ENCODE measurements around the gene MEIOSIN. TPM values are rescaled to one million over a fixed set of nuclear protein-coding genes. Genes with fewer than 3 reads are reported as not detected.
"Not testable (repeated sequence)": the region's sequence is repeated elsewhere in the genome, so short reads cannot be mapped to it uniquely, and the experiment has no call there.

The MEIOSIN gene, protein sequence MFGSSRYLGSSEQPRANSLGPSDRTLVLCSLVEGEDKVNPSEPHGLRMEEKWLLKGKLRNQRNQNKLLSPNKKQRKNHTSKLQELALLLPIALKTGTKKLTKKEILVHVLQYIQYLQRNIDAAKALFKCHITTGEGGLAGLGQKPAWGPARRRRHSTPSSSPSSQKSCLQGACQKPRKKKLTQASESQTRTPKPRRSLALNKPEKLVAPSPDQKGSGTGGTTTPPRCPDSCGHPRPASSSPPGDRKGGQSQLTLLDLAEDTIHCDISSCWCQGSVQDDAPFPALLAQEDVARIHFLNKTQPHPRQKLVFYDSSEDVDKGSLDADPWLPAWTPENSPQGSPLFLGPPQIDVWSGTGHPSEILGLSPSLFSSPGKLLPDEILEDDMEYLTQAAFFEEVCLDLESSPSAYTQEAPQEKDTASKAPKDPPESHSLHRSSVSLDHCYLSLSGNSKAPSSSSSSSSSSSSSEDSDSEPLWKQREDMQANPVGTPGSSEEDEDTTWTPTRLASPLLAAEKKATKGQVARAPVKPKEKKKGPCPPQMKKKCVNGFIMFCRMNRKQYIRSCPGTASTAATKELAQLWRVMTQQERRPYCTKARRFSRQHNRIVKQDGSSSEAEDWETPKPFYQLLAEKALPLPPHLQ
- total RNA-seq (not detected), polyA plus RNA-seq (not detected)

DNA sequence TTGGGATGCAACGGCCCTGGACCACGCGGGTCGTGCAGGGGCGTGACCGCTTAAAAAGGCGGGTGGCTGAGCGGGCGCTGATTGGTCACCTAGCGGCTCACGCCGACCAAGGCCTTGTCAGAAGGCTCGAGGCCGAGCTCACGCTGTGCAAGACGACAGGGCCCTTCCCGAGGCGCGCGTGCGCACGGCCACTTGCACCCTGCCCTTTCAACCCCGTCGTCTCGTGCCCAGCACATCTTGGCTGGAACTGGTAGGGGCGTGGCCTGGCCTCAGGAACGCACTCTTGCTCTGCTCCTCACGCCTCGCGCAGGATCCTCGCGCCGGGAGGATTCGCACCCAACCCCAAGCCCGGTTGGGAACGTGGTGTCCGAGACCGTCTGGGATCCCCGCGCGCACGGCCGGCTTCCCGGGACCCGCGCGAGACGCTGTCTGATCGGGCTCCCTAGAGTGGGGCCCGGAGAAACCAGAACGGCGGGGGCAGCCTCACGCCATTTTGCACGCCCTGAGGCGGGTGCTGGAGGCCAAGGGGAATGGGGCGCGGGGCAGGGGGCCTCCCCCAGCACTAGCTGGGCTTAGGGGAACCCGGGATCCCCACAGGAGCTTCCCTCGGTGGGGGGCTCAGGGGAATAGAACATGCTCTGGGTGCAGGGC lies at the start of gene MEIOSIN:
Gene MEIOSIN, plus strand, starts transcription at position 280 of the 651 bp plus-strand sequence. CDS start 1,938 bp downstream, outside the sequence.
- intact Hi-C loops (cut with micrococcal nuclease), result loop anchor here (5.0 kb wide), 1 partner anchor 641 kb away; the partner anchor contains the start of gene PPP1R37
- no peak within 1 kb of the TSS for H3K27ac Mint-ChIP-seq

DNA sequence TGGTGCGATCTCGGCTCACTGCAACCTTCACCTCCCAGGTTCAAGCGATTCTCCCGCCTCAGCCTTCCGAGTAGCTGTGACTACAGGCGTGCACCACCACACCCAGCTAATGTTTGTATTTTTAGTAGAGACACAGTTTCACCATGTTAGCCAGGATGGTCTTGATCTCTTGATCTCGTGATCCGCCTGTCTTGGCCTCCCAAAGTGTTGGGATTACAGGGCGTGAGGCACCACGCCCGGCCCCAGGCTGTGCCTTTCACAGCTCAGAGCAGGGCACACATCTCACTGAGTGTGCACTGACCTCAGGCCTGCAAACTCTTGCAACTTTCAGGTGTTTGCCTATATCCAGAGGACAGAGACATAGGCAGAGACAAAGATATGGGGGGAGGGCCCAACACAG lies 48.2 kb upstream of the MEIOSIN start:
- H3K36me3 ChIP-seq (ENCODE audit: insufficient read depth, low read length), result peaks cover 37% of the 10 kb centered on the region
- H3K27ac ChIP-seq (ENCODE audit: low read depth, low read length); intact Hi-C loops (cut with micrococcal nuclease); H3K27me3 Mint-ChIP-seq; H3K9me3 Mint-ChIP-seq; POLR2A ChIA-PET (ENCODE audit: partially characterized antibody); H3K4me1 ChIP-seq (ENCODE audit: insufficient read depth, low read length); H3K27me3 ChIP-seq (ENCODE audit: insufficient read depth, low read length); H3K4me3 ChIP-seq (ENCODE audit: low read length in 2 of 2); DNase-seq; H3K9me3 ChIP-seq (ENCODE audit: control insufficient read depth in 1 of 2, low read length in 2 of 2); H3K27ac Mint-ChIP-seq: not testable (repeated sequence)
- CTCF ChIA-PET (ENCODE audit: partially characterized antibody), result interaction anchor here (1.6 kb wide), 1 partner anchor 9 kb away, joined by 5 read pairs; no protein-coding TSS in a partner anchor
- peaks cover 19 to 43% of the 10 kb centered on the region in 2 donors for H3K36me3 Mint-ChIP-seq
- peak overlapping the region in 1 of 8 donors; percentile 17 for H3K4me3 Mint-ChIP-seq
- peaks cover 8 to 26% (median 9%) of the 10 kb centered on the region in 4 donors for H3K4me1 Mint-ChIP-seq

More for the DNA sequence above, at the start of gene MEIOSIN:
- H3K4me1 Mint-ChIP-seq, result peaks cover 12 to 28% (median 20%) of the 10 kb centered on the region in 4 donors
- no peaks in the 10 kb centered on the region for H3K36me3 ChIP-seq (ENCODE audit: insufficient read depth, low read length)
- CTCF ChIA-PET (ENCODE audit: partially characterized antibody), result no interaction called here
- H3K4me1 ChIP-seq (ENCODE audit: insufficient read depth, low read length), result peaks cover 25% of the 10 kb centered on the region
- no peaks in the 10 kb centered on the region for H3K9me3 Mint-ChIP-seq
- DNase-seq, result no peak
- peaks cover 3 to 4% of the 10 kb centered on the region in 2 donors for H3K27me3 Mint-ChIP-seq
- no peaks in the 10 kb centered on the region for H3K9me3 ChIP-seq (ENCODE audit: control insufficient read depth in 1 of 2, low read length in 2 of 2)
- no peaks in the 10 kb centered on the region for H3K27me3 ChIP-seq (ENCODE audit: insufficient read depth, low read length)
- POLR2A ChIA-PET (ENCODE audit: partially characterized antibody), result interaction anchor here (1.2 kb wide), 1 partner anchor 16 kb away, joined by 5 read pairs; no protein-coding TSS in a partner anchor
- peaks cover under 1 to 4% of the 10 kb centered on the region in 2 donors for H3K36me3 Mint-ChIP-seq
- H3K4me3 Mint-ChIP-seq, result peak within 1 kb of the TSS in 2 of 8 donors; percentile 16 to 34
- H3K27ac ChIP-seq (ENCODE audit: low read depth, low read length), result no peak within 1 kb of the TSS
- no peak within 1 kb of the TSS for H3K4me3 ChIP-seq (ENCODE audit: low read length in 2 of 2)

DNA sequence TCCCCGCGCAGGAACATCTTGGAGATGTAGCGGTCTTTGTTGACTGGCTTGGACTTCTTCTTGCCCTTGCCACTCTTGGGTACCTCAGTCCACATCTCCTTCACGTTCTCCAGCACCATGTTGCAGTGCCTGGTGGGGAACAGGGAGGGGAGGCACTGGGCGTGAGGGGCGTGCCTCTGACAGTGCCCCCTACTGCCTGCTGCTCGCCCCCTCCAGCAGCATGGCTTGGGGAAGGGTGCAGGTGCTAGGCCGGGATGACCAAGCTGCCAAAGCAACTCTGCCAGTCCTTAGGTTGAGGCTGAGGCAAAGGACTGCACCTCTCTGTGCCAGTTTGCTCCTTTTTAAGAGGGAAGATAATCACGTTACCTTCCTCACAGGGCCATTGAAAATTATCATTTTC lies 45.6 kb upstream of the MEIOSIN start:
- Mint-ChIP-seq H3K36me3 (peaks cover 19 to 52% of the 10 kb centered on the region in 2 donors), H3K9me3 (no peaks in the 10 kb centered on the region), H3K27me3 (no peaks in the 10 kb centered on the region), H3K27ac (no peak overlapping the region), H3K4me3 (no peak overlapping the region), H3K4me1 (peaks cover 8 to 34% (median 10%) of the 10 kb centered on the region in 4 donors)
- intact Hi-C loops (cut with micrococcal nuclease), result no loop called here
- DNase-seq, result no peak
- ChIA-PET CTCF (ENCODE audit: partially characterized antibody) (interaction anchor here (0.6 to 1.0 kb wide), 3 partner anchors 23 to 61 kb away, joined by 3 to 4 read pairs (median 3); no protein-coding TSS in a partner anchor), POLR2A (ENCODE audit: partially characterized antibody) (interaction anchor here (1.7 kb wide), 1 partner anchor 10 kb away, joined by 5 read pairs; no protein-coding TSS in a partner anchor)
- no peaks in the 10 kb centered on the region for H3K9me3 ChIP-seq (ENCODE audit: control insufficient read depth in 1 of 2, low read length in 2 of 2)
- H3K27ac ChIP-seq (ENCODE audit: low read depth, low read length), result no peak overlapping the region
- no peak overlapping the region for H3K4me3 ChIP-seq (ENCODE audit: low read length in 2 of 2)
- H3K4me1 ChIP-seq (ENCODE audit: insufficient read depth, low read length), result peaks cover 8% of the 10 kb centered on the region
- peaks cover 37% of the 10 kb centered on the region for H3K36me3 ChIP-seq (ENCODE audit: insufficient read depth, low read length)
- H3K27me3 ChIP-seq (ENCODE audit: insufficient read depth, low read length), result no peaks in the 10 kb centered on the region

DNA sequence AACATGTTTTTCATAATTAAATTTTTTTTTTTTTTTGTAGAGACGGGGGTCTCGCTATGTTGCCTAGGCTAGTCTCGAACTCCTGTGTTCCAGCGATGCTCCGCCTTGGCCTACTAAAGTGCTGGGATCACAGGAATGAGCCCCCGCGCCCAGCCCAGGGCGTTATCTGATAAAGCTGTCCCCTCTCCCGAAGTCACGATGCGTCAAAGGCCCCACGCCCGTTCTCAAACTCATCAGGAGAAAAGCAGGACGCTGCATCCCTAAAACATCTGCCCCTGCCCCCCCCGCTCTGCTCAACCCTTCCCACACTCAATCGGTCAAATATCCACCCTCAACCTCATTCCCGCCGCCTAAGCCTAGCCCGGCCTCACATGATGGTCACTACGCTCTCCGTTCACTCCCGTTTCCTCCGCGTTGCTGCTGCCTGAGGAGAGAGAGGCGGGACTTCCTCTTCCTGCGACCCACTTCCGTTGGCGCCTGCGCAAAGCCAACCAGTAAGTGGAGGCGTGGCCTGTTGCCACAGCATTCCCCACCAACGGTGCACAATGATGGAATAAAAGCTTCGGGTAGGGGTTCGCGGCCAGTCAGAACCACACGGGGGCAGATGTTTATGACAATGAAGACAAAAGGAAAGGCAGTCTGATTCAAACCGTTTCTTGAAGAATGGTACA lies 41.6 kb upstream of the MEIOSIN start, which contains the start of gene SNRPD2:
Gene SNRPD2, minus strand, starts transcription at position 438 of the 671 bp plus-strand sequence. Its CDS starts 65 bp downstream, at position 373.
- Mint-ChIP-seq H3K9me3 (no peaks in the 10 kb centered on the region), H3K36me3 (peaks cover 10 to 41% of the 10 kb centered on the region in 2 donors), H3K4me3 (peak within 1 kb of the TSS; percentile 90 to 100 (median 94)), H3K27me3 (no peaks in the 10 kb centered on the region), H3K27ac (peak within 1 kb of the TSS; percentile 91 to 100 (median 97)), H3K4me1 (peaks cover 11 to 38% (median 16%) of the 10 kb centered on the region in 4 donors)
- intact Hi-C loops (cut with micrococcal nuclease), result loop anchor here (1.0 to 10.0 kb wide), 11 partner anchors 10 to 513 kb away; partner anchors contain the start of genes BLOC1S3, ERCC1, FBXO46 and OPA3
- peak; percentile 93 to 97 (median 95) for DNase-seq
- ChIA-PET CTCF (ENCODE audit: partially characterized antibody) (interaction anchor here (1.3 to 7.8 kb wide), 9 partner anchors 12 to 78 kb away, joined by 5 to 110 read pairs (median 11); partner anchors contain the start of genes FBXO46 and SIX5), POLR2A (ENCODE audit: partially characterized antibody) (interaction anchor here (0.8 to 3.7 kb wide), 17 partner anchors 12 to 513 kb away, joined by 3 to 60 read pairs (median 5); partner anchors contain the start of genes BLOC1S3, CCDC61, FBXO46 and FOXA3)
- Histone ChIP-seq H3K4me3 (ENCODE audit: low read length in 2 of 2) (peak within 1 kb of the TSS; percentile 70 to 94), H3K27ac (ENCODE audit: low read depth, low read length) (peak within 1 kb of the TSS; percentile 88), H3K27me3 (ENCODE audit: insufficient read depth, low read length) (no peaks in the 10 kb centered on the region), H3K4me1 (ENCODE audit: insufficient read depth, low read length) (peaks cover 17% of the 10 kb centered on the region), H3K36me3 (ENCODE audit: insufficient read depth, low read length) (peaks cover 27% of the 10 kb centered on the region), H3K9me3 (ENCODE audit: control insufficient read depth in 1 of 2, low read length in 2 of 2) (no peaks in the 10 kb centered on the region)

DNA sequence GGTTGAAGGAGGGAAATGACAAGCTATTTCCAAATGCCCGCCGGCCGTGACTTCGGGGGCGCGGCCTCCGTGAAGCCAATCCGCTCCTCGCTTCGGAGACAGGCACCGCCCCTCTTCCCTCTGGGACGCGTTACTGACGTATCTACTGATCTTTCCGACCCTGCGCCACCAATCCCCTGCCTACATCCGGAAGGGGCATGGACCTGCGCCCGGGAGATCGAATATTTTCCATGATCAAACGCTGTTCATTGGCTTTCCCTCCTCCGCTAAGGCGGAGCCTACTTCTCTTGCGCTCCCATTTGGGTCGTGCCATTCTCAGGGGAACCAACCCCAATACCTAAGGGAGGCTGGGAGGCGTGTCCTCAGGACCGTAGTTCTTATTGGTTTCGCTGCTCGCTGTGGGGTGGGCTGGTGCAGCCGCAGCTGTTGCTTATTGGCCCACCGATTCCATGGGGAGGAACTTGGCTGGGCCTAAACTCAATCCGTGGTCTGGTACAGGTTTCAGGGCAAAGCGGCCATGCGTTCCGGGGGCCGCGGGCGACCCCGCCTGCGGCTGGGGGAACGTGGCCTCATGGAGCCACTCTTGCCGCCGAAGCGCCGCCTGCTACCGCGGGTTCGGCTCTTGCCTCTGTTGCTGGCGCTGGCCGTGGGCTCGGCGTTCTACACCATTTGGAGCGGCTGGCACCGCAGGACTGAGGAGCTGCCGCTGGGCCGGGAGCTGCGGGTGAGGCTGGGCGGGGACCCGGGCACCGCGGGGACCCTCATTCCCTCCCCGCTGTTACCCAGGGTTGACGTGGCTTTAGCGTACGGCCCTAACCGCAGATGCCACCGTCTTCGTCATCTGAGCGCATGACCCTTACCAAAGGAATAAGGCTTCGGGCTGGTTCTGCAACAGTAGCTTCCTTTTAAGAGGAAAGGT lies 40.8 kb upstream of the MEIOSIN start, which contains the start of gene QPCTL:
Gene QPCTL, plus strand, starts transcription at position 480 of the 919 bp plus-strand sequence. Its CDS starts 38 bp downstream, at position 518.
- ChIA-PET POLR2A (ENCODE audit: partially characterized antibody) (interaction anchor here (0.6 to 3.7 kb wide), 17 partner anchors 11 to 514 kb away, joined by 3 to 60 read pairs (median 5); partner anchors contain the start of genes BLOC1S3, CCDC61, FBXO46 and FOXA3), CTCF (ENCODE audit: partially characterized antibody) (interaction anchor here (0.8 to 7.8 kb wide), 13 partner anchors 11 to 214 kb away, joined by 3 to 110 read pairs (median 7); partner anchors contain the start of genes FBXO46 and SIX5)
- Histone ChIP-seq H3K36me3 (ENCODE audit: insufficient read depth, low read length) (peaks cover 21% of the 10 kb centered on the region), H3K4me3 (ENCODE audit: low read length in 2 of 2) (peak within 1 kb of the TSS; percentile 70 to 94), H3K27ac (ENCODE audit: low read depth, low read length) (peak within 1 kb of the TSS; percentile 88), H3K27me3 (ENCODE audit: insufficient read depth, low read length) (no peaks in the 10 kb centered on the region), H3K9me3 (ENCODE audit: control insufficient read depth in 1 of 2, low read length in 2 of 2) (no peaks in the 10 kb centered on the region), H3K4me1 (ENCODE audit: insufficient read depth, low read length) (peaks cover 17% of the 10 kb centered on the region)
- Mint-ChIP-seq H3K9me3 (no peaks in the 10 kb centered on the region), H3K4me1 (peaks cover 11 to 35% (median 17%) of the 10 kb centered on the region in 4 donors), H3K4me3 (peak within 1 kb of the TSS; percentile 90 to 100 (median 94)), H3K36me3 (peaks cover 7 to 34% of the 10 kb centered on the region in 2 donors), H3K27ac (peak within 1 kb of the TSS; percentile 91 to 100 (median 97)), H3K27me3 (no peaks in the 10 kb centered on the region)
- intact Hi-C loops (cut with micrococcal nuclease), result loop anchor here (1.0 to 10.0 kb wide), 11 partner anchors 11 to 514 kb away; partner anchors contain the start of genes BLOC1S3, ERCC1, FBXO46 and OPA3
- DNase-seq, result peak; percentile 98 to 99 (median 98)
